Effector memory CD8-positive, alpha-beta T cell (primary cell): ENCODE data around the gene LRRC38.
"Not testable (repeated sequence)": the region's sequence is repeated elsewhere in the genome, so short reads cannot be mapped to it uniquely, and the experiment has no call there.

Source experiments
- ATAC-seq: fragments of 150-1000 bp; cut with Tn5 transposase; replicated peaks from 2 replicates; pipeline ENCODE4 v1.10.0; 2021; ENCODE audit warnings: mild to moderate bottlenecking, moderate library complexity
- DNase-seq, 3 experiments: peaks; one replicate each; pipeline ENCODE4 v3.0.0; 2021
- H3K27ac Mint-ChIP-seq, 2 donors: one replicate each; pipeline ENCODE4 v1.8.0; 2022; ENCODE audit warnings: mild to moderate bottlenecking in 2 of 2, mixed read lengths in 2 of 2, moderate library complexity in 2 of 2
- H3K27me3 Mint-ChIP-seq, 2 donors: one replicate each; pipeline ENCODE4 v1.8.0; 2022; ENCODE audit warnings: mixed read lengths in 2 of 2
- H3K36me3 Mint-ChIP-seq: one replicate; pipeline ENCODE4 v1.8.0; 2022; ENCODE audit warnings: mild to moderate bottlenecking, moderate library complexity, mixed read lengths; ENCODE audit not compliant: insufficient read depth
- H3K4me1 Mint-ChIP-seq, 2 donors: one replicate each; pipeline ENCODE4 v1.8.0; 2022; ENCODE audit warnings: low read depth in 2 of 2, mixed read lengths in 2 of 2
- H3K4me3 Mint-ChIP-seq, 2 donors: one replicate each; pipeline ENCODE4 v1.8.0; 2022; ENCODE audit warnings: mild to moderate bottlenecking in 2 of 2, mixed read lengths in 2 of 2, moderate library complexity in 2 of 2
- H3K9me3 Mint-ChIP-seq, 2 donors: one replicate each; pipeline ENCODE4 v1.8.0; 2022; ENCODE audit warnings: mixed read lengths in 2 of 2
- total RNA-seq, 9 experiments: gene quantifications; one replicate each; lab custom pipeline; 2026; lab: John Stamatoyannopoulos, UW

The LRRC38 gene, protein sequence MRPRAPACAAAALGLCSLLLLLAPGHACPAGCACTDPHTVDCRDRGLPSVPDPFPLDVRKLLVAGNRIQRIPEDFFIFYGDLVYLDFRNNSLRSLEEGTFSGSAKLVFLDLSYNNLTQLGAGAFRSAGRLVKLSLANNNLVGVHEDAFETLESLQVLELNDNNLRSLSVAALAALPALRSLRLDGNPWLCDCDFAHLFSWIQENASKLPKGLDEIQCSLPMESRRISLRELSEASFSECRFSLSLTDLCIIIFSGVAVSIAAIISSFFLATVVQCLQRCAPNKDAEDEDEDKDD
- 0 to 0.07 (median 0) reads per million in 9 experiments for total RNA-seq

DNA sequence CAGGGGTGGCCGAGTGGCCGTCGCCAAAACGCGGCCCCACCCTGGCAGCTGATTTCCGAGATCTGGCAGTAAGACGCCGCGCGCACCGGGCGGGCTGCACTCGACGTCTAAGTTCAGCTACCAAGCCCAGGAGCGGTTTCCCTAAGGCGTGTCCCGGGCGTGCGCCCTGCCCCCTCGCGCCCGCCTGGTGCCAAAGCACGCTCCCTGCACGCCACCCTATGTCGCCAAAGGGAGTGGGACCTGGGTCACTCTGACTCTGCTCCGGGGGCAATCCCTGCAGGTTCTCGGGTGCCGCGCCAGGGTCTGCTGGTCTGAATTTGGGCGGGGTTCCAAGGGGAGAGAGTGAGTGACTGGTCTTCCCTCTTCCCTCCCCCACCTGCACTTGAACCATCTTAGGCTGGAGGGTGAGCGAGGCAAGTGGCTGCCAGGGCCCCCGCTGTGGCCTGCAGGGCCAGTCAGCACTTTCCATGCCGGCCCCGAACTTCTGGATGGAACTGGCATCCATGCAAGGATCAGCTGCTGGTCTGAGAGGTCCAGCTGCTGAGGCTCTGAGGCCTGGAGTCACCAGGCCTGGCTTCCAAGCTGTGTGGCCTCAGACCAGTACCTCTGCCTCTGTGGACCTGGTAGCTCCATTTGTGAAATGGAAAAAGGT lies at the start of gene LRRC38:
Gene LRRC38, minus strand, starts transcription at position 109 of the 652 bp plus-strand sequence. CDS start 410 bp downstream, outside the sequence.
- peaks cover 0 to under 1% of the 10 kb centered on the region in 2 donors for H3K9me3 Mint-ChIP-seq
- H3K27ac Mint-ChIP-seq: no peak within 1 kb of the TSS
- H3K27me3 Mint-ChIP-seq: peaks cover 30 to 86% of the 10 kb centered on the region in 2 donors
- no peak for ATAC-seq
- no peak within 1 kb of the TSS for H3K4me3 Mint-ChIP-seq
- H3K36me3 Mint-ChIP-seq: peaks cover 3% of the 10 kb centered on the region
- DNase-seq: no peak
- H3K4me1 Mint-ChIP-seq: no peaks in the 10 kb centered on the region

- not testable (repeated sequence) for H3K4me1 Mint-ChIP-seq, DNase-seq, H3K4me3 Mint-ChIP-seq, H3K36me3 Mint-ChIP-seq, ATAC-seq, H3K9me3 Mint-ChIP-seq, H3K27ac Mint-ChIP-seq
- peaks cover 24 to 25% of the 10 kb centered on the region in 2 donors for H3K27me3 Mint-ChIP-seq
These were observed 49.2 kb upstream of the LRRC38 start for GRCh38 chr1:13562981-13563380.

DNA sequence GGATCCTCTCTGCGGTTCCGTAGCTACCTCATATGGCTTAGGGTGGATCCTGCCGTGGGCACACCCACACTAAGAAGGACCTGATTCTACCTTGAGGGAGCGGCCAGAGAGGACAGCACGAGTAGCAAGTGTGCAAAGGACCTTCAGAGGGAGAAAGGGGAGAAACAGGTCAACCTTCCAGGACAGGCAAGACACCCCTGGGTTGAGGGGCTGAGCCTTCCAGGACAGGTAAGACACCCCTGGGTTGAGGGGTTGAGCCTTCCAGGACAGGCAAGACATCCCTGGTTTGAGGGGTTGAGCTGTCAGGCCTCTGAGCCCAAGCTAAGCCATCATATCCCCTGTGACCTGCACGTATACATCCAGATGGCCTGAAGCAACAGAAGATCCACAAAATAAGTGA lies 46.7 kb upstream of the LRRC38 start:
- Mint-ChIP-seq H3K27ac (no peak overlapping the region), H3K4me1 (no peaks in the 10 kb centered on the region), H3K4me3 (no peak overlapping the region), H3K27me3 (peaks cover 24 to 25% of the 10 kb centered on the region in 2 donors), H3K9me3 (no peaks in the 10 kb centered on the region), H3K36me3 (no peaks in the 10 kb centered on the region)
- no peak for ATAC-seq
- no peak for DNase-seq

DNA sequence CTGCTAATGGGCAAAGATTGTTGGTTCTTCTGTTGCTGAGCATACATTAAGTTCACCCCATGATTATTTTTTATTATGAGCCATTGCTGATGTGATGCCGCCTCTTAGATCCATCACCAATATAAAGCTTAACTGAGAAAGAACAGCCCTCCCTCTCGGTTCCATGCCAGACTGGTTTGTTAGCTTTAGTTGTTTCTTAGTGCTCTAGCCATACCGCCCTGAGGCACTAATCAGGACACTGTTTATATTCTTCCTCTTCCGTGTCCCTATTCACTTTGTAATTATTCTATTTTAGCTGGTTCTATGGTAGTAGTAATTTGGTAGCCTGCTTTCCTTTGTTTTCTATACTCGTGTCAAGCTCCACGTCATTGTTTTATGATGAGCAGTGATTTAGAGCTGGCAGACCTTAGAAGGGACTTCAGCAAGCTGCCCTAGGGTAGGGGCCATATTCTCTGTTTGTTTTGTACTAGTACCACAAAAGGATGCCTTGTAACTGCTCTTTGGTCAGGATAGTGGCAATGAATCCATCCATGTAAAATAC lies 42.5 kb upstream of the LRRC38 start:
- Mint-ChIP-seq H3K4me1 (no peaks in the 10 kb centered on the region), H3K27me3 (peaks cover 11 to 12% of the 10 kb centered on the region in 2 donors)

GRCh38 chr1:13554798-13555197 lies 41.0 kb upstream of the LRRC38 start:
- DNase-seq: no peak
- H3K27ac Mint-ChIP-seq: no peak overlapping the region
- H3K4me3 Mint-ChIP-seq: no peak overlapping the region
- no peaks in the 10 kb centered on the region for H3K9me3 Mint-ChIP-seq
- H3K36me3 Mint-ChIP-seq: no peaks in the 10 kb centered on the region
- no peak for ATAC-seq
- H3K27me3 Mint-ChIP-seq: peaks cover 3 to 4% of the 10 kb centered on the region in 2 donors
- no peaks in the 10 kb centered on the region for H3K4me1 Mint-ChIP-seq

More for the DNA sequence above, 42.5 kb upstream of the LRRC38 start:
- Mint-ChIP-seq H3K27ac (no peak overlapping the region), H3K4me3 (no peak overlapping the region), H3K36me3 (no peaks in the 10 kb centered on the region), H3K9me3 (no peaks in the 10 kb centered on the region)
- ATAC-seq: no peak
- no peak for DNase-seq

- no peaks in the 10 kb centered on the region for H3K4me1 Mint-ChIP-seq
- H3K4me3 Mint-ChIP-seq: no peak overlapping the region
- no peaks in the 10 kb centered on the region for H3K9me3 Mint-ChIP-seq
- no peak overlapping the region for H3K27ac Mint-ChIP-seq
- H3K36me3 Mint-ChIP-seq: no peaks in the 10 kb centered on the region
- DNase-seq (no peak), ATAC-seq (no peak)
- H3K27me3 Mint-ChIP-seq: peaks cover 10 to 35% of the 10 kb centered on the region in 2 donors
These were observed 36.9 kb upstream of the LRRC38 start for GRCh38 chr1:13550663-13551062.

GRCh38 chr1:13549521-13549920 lies 35.7 kb upstream of the LRRC38 start:
- Mint-ChIP-seq H3K4me1 (no peaks in the 10 kb centered on the region), H3K27ac (no peak overlapping the region), H3K36me3 (no peaks in the 10 kb centered on the region), H3K9me3 (no peaks in the 10 kb centered on the region), H3K4me3 (no peak overlapping the region), H3K27me3 (peaks cover 10 to 47% of the 10 kb centered on the region in 2 donors)
- ATAC-seq (no peak), DNase-seq (no peak)

DNA sequence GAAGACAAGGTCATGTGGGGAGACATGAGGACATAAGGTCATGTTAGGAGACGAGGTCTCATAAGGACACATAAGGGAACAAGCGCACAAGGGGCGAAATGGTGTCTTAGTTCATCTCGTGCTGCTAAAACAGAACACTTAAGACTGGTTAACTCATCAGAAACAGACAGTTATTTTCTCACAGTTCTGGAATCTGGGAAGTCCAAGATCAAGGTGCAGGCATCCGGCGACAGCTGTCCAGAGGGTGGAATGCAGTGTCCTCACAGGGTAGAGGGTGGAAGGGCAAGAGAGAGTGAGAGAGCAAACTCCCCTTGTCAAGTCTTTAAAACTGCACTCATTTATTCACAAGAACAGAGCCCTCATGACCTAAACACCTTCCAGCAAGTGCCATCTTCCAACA lies 35.2 kb upstream of the LRRC38 start:
- DNase-seq: no peak
- H3K27ac Mint-ChIP-seq: no peak overlapping the region
- H3K9me3 Mint-ChIP-seq: no peaks in the 10 kb centered on the region
- H3K36me3 Mint-ChIP-seq: no peaks in the 10 kb centered on the region
- no peak overlapping the region for H3K4me3 Mint-ChIP-seq
- ATAC-seq: no peak
- H3K4me1 Mint-ChIP-seq: no peaks in the 10 kb centered on the region
- peaks cover 10 to 51% of the 10 kb centered on the region in 2 donors for H3K27me3 Mint-ChIP-seq

DNA sequence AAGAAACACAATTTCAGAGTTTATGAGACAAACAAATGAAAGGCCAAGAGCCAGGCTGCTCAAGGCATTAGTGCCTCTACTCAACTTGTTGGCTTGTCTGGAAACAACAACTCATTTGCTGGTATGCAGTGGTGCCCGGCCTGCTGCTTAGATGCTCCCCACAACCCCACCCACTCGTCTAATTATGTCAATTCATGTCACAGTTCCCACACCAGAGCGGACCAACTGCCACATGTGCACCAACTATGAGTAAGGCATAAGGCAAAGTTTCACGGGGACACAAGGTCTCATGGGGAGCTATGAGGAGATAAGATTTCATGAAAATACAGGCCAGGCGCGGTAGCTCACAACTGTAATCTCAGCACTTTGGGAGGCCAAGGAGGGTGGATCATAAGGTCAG lies 34.5 kb upstream of the LRRC38 start:
- DNase-seq: no peak
- no peaks in the 10 kb centered on the region for H3K4me1 Mint-ChIP-seq
- no peak for ATAC-seq
- H3K9me3 Mint-ChIP-seq: no peaks in the 10 kb centered on the region
- H3K27ac Mint-ChIP-seq: no peak overlapping the region
- H3K27me3 Mint-ChIP-seq: peaks cover 10 to 51% of the 10 kb centered on the region in 2 donors
- no peak overlapping the region for H3K4me3 Mint-ChIP-seq
- no peaks in the 10 kb centered on the region for H3K36me3 Mint-ChIP-seq

- Mint-ChIP-seq H3K27me3 (peaks cover 10 to 51% of the 10 kb centered on the region in 2 donors), H3K9me3 (no peaks in the 10 kb centered on the region), H3K4me1 (no peaks in the 10 kb centered on the region), H3K27ac (no peak overlapping the region), H3K4me3 (no peak overlapping the region), H3K36me3 (peaks cover 4% of the 10 kb centered on the region)
- ATAC-seq: no peak
- no peak for DNase-seq
These were observed 33.0 kb upstream of the LRRC38 start for GRCh38 chr1:13546791-13547190.

GRCh38 chr1:13544221-13544556 lies 30.4 kb upstream of the LRRC38 start:
- Mint-ChIP-seq H3K4me3 (no peak overlapping the region), H3K9me3 (no peaks in the 10 kb centered on the region), H3K27ac (no peak overlapping the region), H3K27me3 (peaks cover 23 to 65% of the 10 kb centered on the region in 2 donors), H3K36me3 (peaks cover 4% of the 10 kb centered on the region), H3K4me1 (no peaks in the 10 kb centered on the region)
- DNase-seq (no peak), ATAC-seq (no peak)

DNA sequence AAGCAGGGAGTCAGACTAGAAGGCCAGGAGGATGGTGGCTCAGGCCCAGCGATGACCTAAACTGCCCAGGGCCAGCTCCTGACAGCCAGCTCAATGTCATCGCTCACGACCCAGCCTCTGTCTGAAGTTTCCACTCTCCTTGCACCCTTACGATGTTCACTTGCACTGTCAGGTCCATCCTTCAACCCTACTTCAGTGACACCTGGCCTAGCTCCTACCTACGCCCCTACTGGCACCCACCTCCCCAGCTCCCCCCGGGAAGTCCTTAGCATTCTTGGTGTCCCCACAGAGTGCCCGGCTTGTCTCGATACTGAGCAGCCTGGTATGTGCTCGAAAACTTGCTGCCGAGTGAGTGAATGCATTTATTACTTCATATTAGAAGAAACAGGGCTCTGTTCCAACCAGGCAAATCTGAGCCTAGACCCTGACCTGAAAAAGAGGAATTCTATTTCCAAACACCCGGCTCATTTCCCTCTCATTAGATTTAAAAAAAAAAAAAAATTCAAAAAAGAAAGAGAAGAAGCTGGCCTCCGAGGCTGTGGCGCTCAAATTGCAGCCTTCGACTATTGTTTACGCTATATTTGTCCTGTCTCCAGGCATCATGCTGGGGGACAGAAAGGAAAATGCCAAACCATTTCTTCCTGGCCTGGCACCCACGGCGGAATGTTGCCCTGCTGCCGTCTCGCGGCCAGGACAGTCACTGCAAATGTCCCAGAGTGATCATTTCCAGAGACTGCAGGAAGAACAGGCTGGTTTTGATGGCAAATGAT lies 29.8 kb upstream of the LRRC38 start:
- Mint-ChIP-seq H3K4me3 (no peak overlapping the region), H3K27me3 (peaks cover 23 to 65% of the 10 kb centered on the region in 2 donors), H3K36me3 (peaks cover 4% of the 10 kb centered on the region), H3K9me3 (no peaks in the 10 kb centered on the region), H3K27ac (no peak overlapping the region), H3K4me1 (no peaks in the 10 kb centered on the region)
- DNase-seq (no peak), ATAC-seq (no peak)

DNA sequence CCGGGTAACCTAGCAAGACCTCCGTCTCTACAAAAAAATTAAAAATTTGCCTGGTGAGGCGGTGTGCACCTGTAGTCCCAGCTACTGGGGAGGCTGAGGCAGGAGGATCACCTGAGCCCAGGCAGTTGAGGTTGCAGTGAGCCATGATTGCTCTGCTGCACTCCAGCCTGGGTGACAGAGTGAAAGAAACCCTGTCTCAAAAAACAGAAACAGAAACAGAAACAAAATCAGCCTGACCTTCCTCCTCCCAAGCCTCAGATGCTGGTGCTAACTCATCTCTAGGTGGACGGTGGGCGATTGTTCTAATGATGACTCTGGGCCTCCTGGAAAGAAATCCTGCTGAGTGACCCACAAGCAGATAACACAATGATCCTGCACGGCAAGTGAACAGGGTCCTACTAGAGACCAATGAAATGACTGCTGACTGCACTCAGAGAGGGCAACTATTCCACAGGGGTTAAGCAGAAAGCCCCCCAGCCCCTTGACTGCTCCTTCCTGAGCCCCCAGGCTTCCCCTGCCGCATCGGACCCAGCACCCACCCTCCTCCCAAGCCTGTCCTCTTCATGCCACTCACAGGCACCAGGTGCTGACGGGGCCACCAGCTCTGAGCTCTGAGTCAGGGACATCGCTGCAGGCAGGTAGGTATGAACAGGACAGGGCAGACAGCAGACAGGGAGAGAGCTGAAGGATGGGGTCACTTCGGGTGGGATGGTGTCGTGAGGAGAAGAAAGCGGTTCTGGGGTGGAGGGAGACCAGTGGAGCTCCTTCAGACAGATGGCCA lies 27.8 kb upstream of the LRRC38 start:
- no peak for ATAC-seq
- no peak for DNase-seq
- Mint-ChIP-seq H3K9me3 (no peaks in the 10 kb centered on the region), H3K4me1 (no peaks in the 10 kb centered on the region), H3K27me3 (peaks cover 17 to 54% of the 10 kb centered on the region in 2 donors), H3K27ac (no peak overlapping the region), H3K36me3 (peaks cover 4% of the 10 kb centered on the region), H3K4me3 (no peak overlapping the region)
